Measurements from ENCODE around the gene MGLL.

DNA sequence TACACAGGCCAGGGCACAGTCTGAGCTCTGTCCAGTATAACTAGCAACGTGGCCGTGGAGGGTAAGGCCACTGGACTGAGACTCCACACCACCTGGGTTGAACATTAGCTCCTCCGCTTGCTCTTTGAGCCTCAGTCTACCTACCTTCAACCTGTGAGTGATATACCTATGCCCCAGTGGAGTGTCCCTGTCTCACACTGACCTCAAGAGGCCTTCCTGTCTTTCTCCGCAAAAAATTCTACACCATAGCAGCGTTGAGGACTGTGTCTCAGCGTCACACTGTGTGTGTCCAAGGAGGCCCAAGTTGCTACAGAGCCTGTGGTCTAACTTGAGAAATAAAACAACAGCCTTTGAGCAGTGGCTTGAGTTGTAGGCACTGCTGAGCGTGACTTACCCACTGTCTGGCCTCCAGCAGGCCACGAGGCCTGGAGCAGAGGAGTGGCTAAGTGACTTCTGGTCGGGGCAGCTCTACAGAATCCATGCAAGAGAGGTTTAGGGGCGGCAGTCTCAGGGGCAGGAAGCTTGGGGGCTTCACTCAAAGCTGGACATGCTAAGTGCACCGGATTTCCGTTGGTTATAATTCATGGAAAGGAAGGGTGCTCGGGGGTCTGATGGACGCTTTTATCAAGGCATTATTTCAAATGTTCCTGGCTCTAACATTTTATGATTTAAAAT lies 2.0 kb upstream of the MGLL start:
- TF ChIP-seq, protein P1, sequence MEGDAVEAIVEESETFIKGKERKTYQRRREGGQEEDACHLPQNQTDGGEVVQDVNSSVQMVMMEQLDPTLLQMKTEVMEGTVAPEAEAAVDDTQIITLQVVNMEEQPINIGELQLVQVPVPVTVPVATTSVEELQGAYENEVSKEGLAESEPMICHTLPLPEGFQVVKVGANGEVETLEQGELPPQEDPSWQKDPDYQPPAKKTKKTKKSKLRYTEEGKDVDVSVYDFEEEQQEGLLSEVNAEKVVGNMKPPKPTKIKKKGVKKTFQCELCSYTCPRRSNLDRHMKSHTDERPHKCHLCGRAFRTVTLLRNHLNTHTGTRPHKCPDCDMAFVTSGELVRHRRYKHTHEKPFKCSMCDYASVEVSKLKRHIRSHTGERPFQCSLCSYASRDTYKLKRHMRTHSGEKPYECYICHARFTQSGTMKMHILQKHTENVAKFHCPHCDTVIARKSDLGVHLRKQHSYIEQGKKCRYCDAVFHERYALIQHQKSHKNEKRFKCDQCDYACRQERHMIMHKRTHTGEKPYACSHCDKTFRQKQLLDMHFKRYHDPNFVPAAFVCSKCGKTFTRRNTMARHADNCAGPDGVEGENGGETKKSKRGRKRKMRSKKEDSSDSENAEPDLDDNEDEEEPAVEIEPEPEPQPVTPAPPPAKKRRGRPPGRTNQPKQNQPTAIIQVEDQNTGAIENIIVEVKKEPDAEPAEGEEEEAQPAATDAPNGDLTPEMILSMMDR (conservative IDR thresholded peaks at IDR 0.05) = no peak
- TF ChIP-seq ZFX (IDR thresholded peaks at IDR 0.05) = no peak

Measured in C4-2B (cell line).